ENCODE results near the gene ACIN1.

ACIN1 gene

GRCh38 chr14:23009939-23010726, 84.8 kb downstream of the ACIN1 start, which contains the start of gene C14orf93:
TSS of gene C14orf93 (minus strand) at chr14:23010143. CDS start at chr14:22999023, 11,120 bp downstream.
- DNase-seq = peak; percentile 64

GRCh38 chr14:23009483-23009938, 85.4 kb downstream of the ACIN1 start:
- DNase-seq = no peak

- DNase-seq = no peak
These were observed 86.1 kb downstream of the ACIN1 start for GRCh38 chr14:23008831-23009230.

Data from HCEC 1CT (cell line).